ENCODE results near the gene PRKN. TPM values are rescaled to one million over a fixed set of nuclear protein-coding genes. Genes with fewer than 3 reads are reported as not detected.
A peak's percentile ranks its signal among the peaks of the same experiment; 100 is the strongest.

PRKN gene
- total RNA-seq, 1 experiment from 2014 or later, result 1.1 TPM

GRCh38 chr6:161671117-161671516 lies 1056.4 kb downstream of the PRKN start:
- DNase-seq (ENCODE audit: low read depth), result no peak
- in situ Hi-C loops (cut with HindIII; ENCODE audit: low pct_unique_long_range_greater_than_20kb, low sequenced_read_pairs), result no loop called here

- DNase-seq (ENCODE audit: low read depth), result no peak
- in situ Hi-C loops (cut with HindIII; ENCODE audit: low pct_unique_long_range_greater_than_20kb, low sequenced_read_pairs), result no loop called here
Measured at GRCh38 chr6:161668665-161669064, 1058.9 kb downstream of the PRKN start.

- in situ Hi-C loops (cut with HindIII; ENCODE audit: low pct_unique_long_range_greater_than_20kb, low sequenced_read_pairs), result no loop called here
- DNase-seq (ENCODE audit: low read depth), result no peak
Measured at GRCh38 chr6:161667957-161668356, 1059.6 kb downstream of the PRKN start.

- no peak for DNase-seq (ENCODE audit: low read depth)
- in situ Hi-C loops (cut with HindIII; ENCODE audit: low pct_unique_long_range_greater_than_20kb, low sequenced_read_pairs), result no loop called here
Measured at GRCh38 chr6:161663682-161664081, 1063.9 kb downstream of the PRKN start.

- no peak for DNase-seq (ENCODE audit: low read depth)
- in situ Hi-C loops (cut with HindIII; ENCODE audit: low pct_unique_long_range_greater_than_20kb, low sequenced_read_pairs), result no loop called here
Measured at GRCh38 chr6:161660666-161661571, 1066.6 kb downstream of the PRKN start.

- in situ Hi-C loops (cut with HindIII; ENCODE audit: low pct_unique_long_range_greater_than_20kb, low sequenced_read_pairs), result no loop called here
- DNase-seq (ENCODE audit: low read depth), result peak; percentile 27
Measured at GRCh38 chr6:161658211-161658610, 1069.4 kb downstream of the PRKN start.

GRCh38 chr6:161654209-161654608 lies 1073.4 kb downstream of the PRKN start:
- DNase-seq (ENCODE audit: low read depth), result no peak
- in situ Hi-C loops (cut with HindIII; ENCODE audit: low pct_unique_long_range_greater_than_20kb, low sequenced_read_pairs), result no loop called here

- in situ Hi-C loops (cut with HindIII; ENCODE audit: low pct_unique_long_range_greater_than_20kb, low sequenced_read_pairs), result no loop called here
- DNase-seq (ENCODE audit: low read depth), result no peak
Measured at GRCh38 chr6:161651949-161652348, 1075.6 kb downstream of the PRKN start.

- in situ Hi-C loops (cut with HindIII; ENCODE audit: low pct_unique_long_range_greater_than_20kb, low sequenced_read_pairs), result no loop called here
- DNase-seq (ENCODE audit: low read depth), result no peak
Measured at GRCh38 chr6:161649841-161650240, 1077.7 kb downstream of the PRKN start.

GRCh38 chr6:161649068-161649467 lies 1078.5 kb downstream of the PRKN start:
- no peak for DNase-seq (ENCODE audit: low read depth)
- in situ Hi-C loops (cut with HindIII; ENCODE audit: low pct_unique_long_range_greater_than_20kb, low sequenced_read_pairs), result no loop called here

GRCh38 chr6:161647234-161647633 lies 1080.3 kb downstream of the PRKN start:
- in situ Hi-C loops (cut with HindIII; ENCODE audit: low pct_unique_long_range_greater_than_20kb, low sequenced_read_pairs), result no loop called here
- no peak for DNase-seq (ENCODE audit: low read depth)

- in situ Hi-C loops (cut with HindIII; ENCODE audit: low pct_unique_long_range_greater_than_20kb, low sequenced_read_pairs), result no loop called here
- no peak for DNase-seq (ENCODE audit: low read depth)
Measured at GRCh38 chr6:161644521-161644920, 1083.0 kb downstream of the PRKN start.

- in situ Hi-C loops (cut with HindIII; ENCODE audit: low pct_unique_long_range_greater_than_20kb, low sequenced_read_pairs), result no loop called here
- DNase-seq (ENCODE audit: low read depth), result no peak
Measured at GRCh38 chr6:161641175-161641574, 1086.4 kb downstream of the PRKN start.

GRCh38 chr6:161639772-161640171 lies 1087.8 kb downstream of the PRKN start:
- no peak for DNase-seq (ENCODE audit: low read depth)
- in situ Hi-C loops (cut with HindIII; ENCODE audit: low pct_unique_long_range_greater_than_20kb, low sequenced_read_pairs), result no loop called here

GRCh38 chr6:161637658-161638057 lies 1089.9 kb downstream of the PRKN start:
- in situ Hi-C loops (cut with HindIII; ENCODE audit: low pct_unique_long_range_greater_than_20kb, low sequenced_read_pairs), result no loop called here
- no peak for DNase-seq (ENCODE audit: low read depth)

GRCh38 chr6:161636882-161637430 lies 1090.6 kb downstream of the PRKN start:
- DNase-seq (ENCODE audit: low read depth), result peak; percentile 21
- in situ Hi-C loops (cut with HindIII; ENCODE audit: low pct_unique_long_range_greater_than_20kb, low sequenced_read_pairs), result no loop called here

- no peak for DNase-seq (ENCODE audit: low read depth)
- in situ Hi-C loops (cut with HindIII; ENCODE audit: low pct_unique_long_range_greater_than_20kb, low sequenced_read_pairs), result no loop called here
Measured at GRCh38 chr6:161635975-161636374, 1091.6 kb downstream of the PRKN start.

GRCh38 chr6:161634916-161635315 lies 1092.7 kb downstream of the PRKN start:
- no peak for DNase-seq (ENCODE audit: low read depth)
- in situ Hi-C loops (cut with HindIII; ENCODE audit: low pct_unique_long_range_greater_than_20kb, low sequenced_read_pairs), result no loop called here

GRCh38 chr6:161631676-161632194 lies 1095.8 kb downstream of the PRKN start:
- in situ Hi-C loops (cut with HindIII; ENCODE audit: low pct_unique_long_range_greater_than_20kb, low sequenced_read_pairs), result no loop called here
- no peak for DNase-seq (ENCODE audit: low read depth)

- in situ Hi-C loops (cut with HindIII; ENCODE audit: low pct_unique_long_range_greater_than_20kb, low sequenced_read_pairs), result no loop called here
- DNase-seq (ENCODE audit: low read depth), result no peak
Measured at GRCh38 chr6:161630674-161631073, 1096.9 kb downstream of the PRKN start.
